Stomach (tissue), 9 donors: ENCODE results near the gene GOLGA7B. TPM values are rescaled to one million over a fixed set of nuclear protein-coding genes. Genes with fewer than 3 reads are reported as not detected.

Source experiments
- DNase-seq, 2 donors: peaks; one replicate each; pipeline versions ENCODE4 v3.0.0 to v3.0.0-alpha.2; 2013 to 2019
- H3K27ac ChIP-seq, 5 donors: fragments of 200-600 bp in 4 of 5; sonication (generic) in 4 of 5; one replicate each; pipeline ENCODE4 v1.5.1; 2013 to 2019; ENCODE audit warnings: mild to moderate bottlenecking in 1 of 5, moderate library complexity in 1 of 5
- H3K27me3 ChIP-seq, 3 donors: fragments of 200-600 bp; sonication (generic); one replicate each; pipeline ENCODE4 v1.5.1; 2017 to 2019; ENCODE audit warnings: mixed run types in 1 of 3
- H3K36me3 ChIP-seq, 4 donors: fragments of 200-600 bp; sonication (generic); 1 replicate in 3 of 4; 2 replicates in 1 of 4; pipeline ENCODE4 v1.5.1; 2016 to 2019
- H3K4me1 ChIP-seq, 4 donors: fragments of 200-600 bp; sonication (generic); one replicate each; pipeline ENCODE4 v1.5.1; 2016 to 2019
- H3K4me3 ChIP-seq, 4 donors: fragments of 200-600 bp; sonication (generic) in 3 of 4; one replicate each; pipeline ENCODE4 v1.5.1; 2016 to 2019; ENCODE audit warnings: mild to moderate bottlenecking in 1 of 4
- H3K9me3 ChIP-seq, 4 donors: fragments of 200-600 bp; sonication (generic); one replicate each; pipeline ENCODE4 v1.5.1; 2016 to 2019
- EP300 ChIP-seq: sonication (generic); formaldehyde crosslinking; IDR thresholded peaks from one replicate; pipeline ENCODE4 v1.6.1; 2017; ENCODE audit warnings: antibody characterized with exemption
- POLR2A ChIP-seq, 4 donors: fragments of 450-650 bp; IDR thresholded peaks; one replicate each; pipeline ENCODE4 v1.6.1; 2016; ENCODE audit warnings: antibody characterized with exemption in 4 of 4, control low read depth in 2 of 4, mild to moderate bottlenecking in 1 of 4, moderate library complexity in 1 of 4
- POLR2AphosphoS5 ChIP-seq, 3 donors: sonication (generic); formaldehyde crosslinking; IDR thresholded peaks; one replicate each; pipeline ENCODE4 v1.6.1; 2016; ENCODE audit warnings: antibody characterized with exemption in 3 of 3
- WGBS, 5 donors: extraction: QIAGEN DNeasy Blood & Tissue Kit in 3 of 5; methylation state at CpG; one replicate each; pipeline versions ENCODE4 v1.1.5 to v1.1.7; 2013 to 2018; 5-methylcytosine and 5-hydroxymethylcytosine counted together
- intact Hi-C: fragments of 100-400 bp; cut with DNase I; formaldehyde crosslinking; loops from one replicate; pipeline ENCODE4 v1.15.1; 2023; ENCODE audit warnings: low total_unique reads
- polyA plus RNA-seq, 3 donors: library from polyadenylated mRNA; stranded (reverse); fragments of 200-250 nt; gene quantifications; one replicate each; pipeline ENCODE4 v1.2.3, GENCODE V29; 2013
- total RNA-seq, 5 donors: library from RNA; depleted of rRNA; stranded (reverse); fragments of >200 nt; gene quantifications; one replicate each; pipeline versions ENCODE4 v1.1.0 to v1.2.3, GENCODE V29; 2014 to 2016
- TF ChIP-seq, protein P1 (sequence below), 7 experiments: fragments of 450-650 bp in 4 of 7; fragments of 200-600 bp in 3 of 7; sonication (generic) in 3 of 7; IDR thresholded peaks; one replicate each; pipeline ENCODE4 v1.5.1; 2016 to 2019; ENCODE audit warnings: antibody characterized with exemption in 7 of 7, control low read depth in 2 of 7, mild to moderate bottlenecking in 1 of 7
- donor health status: healthy with polysubstance abuse.
- donor health status: Bipolar disorder and iron deficiency.
- donor health status: healthy.

GOLGA7B gene
- total and polyA plus RNA-seq, 8 donors, result 0.31 to 2.8 (median 0.83) TPM

GRCh38 chr10:97904018-97904381, 54.4 kb downstream of the GOLGA7B start:
- 53 to 69% (median 59%) methylated on average over 3 to 5 of the region's 5 CpGs for WGBS, 5 donors
- Histone ChIP-seq H3K27me3 (peaks cover 0 to 52% (median 0%) of the 10 kb centered on the region in 3 donors), H3K36me3 (no peaks in the 10 kb centered on the region), H3K4me1 (no peaks in the 10 kb centered on the region), H3K4me3 (no peak overlapping the region), H3K27ac (no peak overlapping the region), H3K9me3 (no peaks in the 10 kb centered on the region)
- intact Hi-C loops, result no loop called here
- no peak for DNase-seq
- TF ChIP-seq POLR2AphosphoS5 (IDR thresholded peaks at IDR 0.05), result no peak

- intact Hi-C loops, result no loop called here
- no peaks in the 10 kb centered on the region for H3K4me1 ChIP-seq
- DNase-seq, result no peak
- no peaks in the 10 kb centered on the region for H3K9me3 ChIP-seq
- no peak overlapping the region for H3K4me3 ChIP-seq
- no peaks in the 10 kb centered on the region for H3K36me3 ChIP-seq
- H3K27ac ChIP-seq, result no peak overlapping the region
- H3K27me3 ChIP-seq, result peaks cover 0 to 47% (median 0%) of the 10 kb centered on the region in 3 donors
- WGBS, 5 donors, result 70 to 87% (median 86%) methylated on average over 9 to 11 of the region's 11 CpGs
- no peak for TF ChIP-seq POLR2AphosphoS5 (IDR thresholded peaks at IDR 0.05)
- no peak for TF ChIP-seq POLR2A (IDR thresholded peaks at IDR 0.05)
- no peak for TF ChIP-seq EP300
- TF ChIP-seq, protein P1, sequence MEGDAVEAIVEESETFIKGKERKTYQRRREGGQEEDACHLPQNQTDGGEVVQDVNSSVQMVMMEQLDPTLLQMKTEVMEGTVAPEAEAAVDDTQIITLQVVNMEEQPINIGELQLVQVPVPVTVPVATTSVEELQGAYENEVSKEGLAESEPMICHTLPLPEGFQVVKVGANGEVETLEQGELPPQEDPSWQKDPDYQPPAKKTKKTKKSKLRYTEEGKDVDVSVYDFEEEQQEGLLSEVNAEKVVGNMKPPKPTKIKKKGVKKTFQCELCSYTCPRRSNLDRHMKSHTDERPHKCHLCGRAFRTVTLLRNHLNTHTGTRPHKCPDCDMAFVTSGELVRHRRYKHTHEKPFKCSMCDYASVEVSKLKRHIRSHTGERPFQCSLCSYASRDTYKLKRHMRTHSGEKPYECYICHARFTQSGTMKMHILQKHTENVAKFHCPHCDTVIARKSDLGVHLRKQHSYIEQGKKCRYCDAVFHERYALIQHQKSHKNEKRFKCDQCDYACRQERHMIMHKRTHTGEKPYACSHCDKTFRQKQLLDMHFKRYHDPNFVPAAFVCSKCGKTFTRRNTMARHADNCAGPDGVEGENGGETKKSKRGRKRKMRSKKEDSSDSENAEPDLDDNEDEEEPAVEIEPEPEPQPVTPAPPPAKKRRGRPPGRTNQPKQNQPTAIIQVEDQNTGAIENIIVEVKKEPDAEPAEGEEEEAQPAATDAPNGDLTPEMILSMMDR (IDR thresholded peaks at IDR 0.05), result no peak
These were observed 54.9 kb downstream of the GOLGA7B start for GRCh38 chr10:97904576-97904975.

DNA sequence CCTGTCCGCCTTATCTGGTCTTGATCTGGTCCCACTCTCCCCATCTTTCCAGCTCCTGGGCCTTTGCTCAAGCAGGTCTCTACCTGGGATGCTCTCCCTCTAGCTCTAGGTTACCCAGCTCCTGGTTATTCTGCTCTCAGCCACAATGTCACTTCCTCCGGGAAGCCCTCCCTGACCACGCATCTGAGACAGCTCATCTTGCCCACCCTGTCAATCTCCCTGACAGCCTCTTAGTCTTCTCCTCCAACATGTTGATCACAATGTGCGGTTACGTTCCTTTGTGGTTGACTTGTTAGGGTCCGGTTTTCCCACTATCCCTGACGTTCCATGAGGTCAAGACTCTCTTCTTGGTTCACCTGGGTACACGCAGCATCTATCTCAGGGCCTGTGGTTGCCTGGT, 55.6 kb downstream of the GOLGA7B start:
- Histone ChIP-seq H3K36me3 (no peaks in the 10 kb centered on the region), H3K9me3 (no peaks in the 10 kb centered on the region), H3K4me1 (no peaks in the 10 kb centered on the region), H3K4me3 (no peak overlapping the region), H3K27me3 (peaks cover 0 to 43% (median 0%) of the 10 kb centered on the region in 3 donors), H3K27ac (no peak overlapping the region)
- intact Hi-C loops, result no loop called here
- WGBS, 5 donors, result 77 to 82% (median 82%) methylated on average over 8 of the region's 8 CpGs
- DNase-seq, result no peak
- TF ChIP-seq EP300, result no peak
- TF ChIP-seq POLR2AphosphoS5 (IDR thresholded peaks at IDR 0.05), result no peak
- TF ChIP-seq, protein P1 (IDR thresholded peaks at IDR 0.05), result no peak
- no peak for TF ChIP-seq POLR2A (IDR thresholded peaks at IDR 0.05)

DNA sequence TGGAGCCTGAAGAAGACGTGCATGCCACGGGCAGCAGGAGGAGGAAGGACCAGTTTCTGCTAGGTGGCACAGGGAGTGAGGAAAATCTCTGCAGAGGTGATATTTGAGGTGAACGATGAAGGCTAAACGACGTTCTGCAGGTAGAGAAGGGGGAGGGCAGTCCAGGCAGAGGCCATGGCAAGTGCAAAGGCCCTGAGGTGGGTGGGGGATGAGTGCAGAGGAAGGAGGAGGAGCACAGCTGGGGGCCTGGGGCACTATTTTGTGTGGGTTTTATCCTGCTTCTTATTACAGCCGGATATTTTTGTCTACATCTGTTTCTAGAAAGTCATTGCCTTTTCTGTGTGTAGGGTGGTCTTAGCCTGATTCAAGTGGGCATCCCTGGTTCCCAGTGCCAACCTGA, 57.6 kb downstream of the GOLGA7B start:
- 69 to 90% (median 83%) methylated on average over 5 to 6 of the region's 6 CpGs for WGBS, 5 donors
- Histone ChIP-seq H3K4me1 (no peaks in the 10 kb centered on the region), H3K4me3 (no peak overlapping the region), H3K27ac (no peak overlapping the region), H3K9me3 (no peaks in the 10 kb centered on the region), H3K27me3 (peaks cover 0 to 58% (median 0%) of the 10 kb centered on the region in 3 donors), H3K36me3 (no peaks in the 10 kb centered on the region)
- no peak for DNase-seq
- intact Hi-C loops, result no loop called here
- TF ChIP-seq POLR2AphosphoS5 (IDR thresholded peaks at IDR 0.05), result no peak
- no peak for TF ChIP-seq POLR2A (IDR thresholded peaks at IDR 0.05)
- TF ChIP-seq, protein P1 (IDR thresholded peaks at IDR 0.05), result no peak
- no peak for TF ChIP-seq EP300

DNA sequence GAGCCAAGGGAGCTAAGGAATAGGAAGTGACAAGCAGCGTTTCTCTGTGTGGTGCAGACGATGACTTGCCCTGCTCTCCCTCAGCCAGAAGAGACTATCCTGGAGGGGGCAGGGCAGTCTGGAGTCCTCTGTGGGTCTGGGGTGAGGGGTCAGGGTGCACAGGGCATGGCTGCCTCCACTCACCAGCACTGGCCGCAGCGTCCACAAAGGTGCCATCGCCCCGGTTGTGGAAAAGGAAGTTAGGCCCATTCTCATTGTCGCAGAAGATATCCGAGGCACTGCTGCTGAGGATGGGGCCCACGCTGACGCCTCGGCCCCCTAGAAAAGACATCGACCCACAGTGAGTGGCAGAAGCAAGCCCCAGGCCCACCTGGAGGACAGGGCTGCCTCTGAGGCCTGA, 58.2 kb downstream of the GOLGA7B start:
- 44 to 87% (median 85%) methylated on average over 2 to 12 of the region's 12 CpGs for WGBS, 5 donors
- Histone ChIP-seq H3K36me3 (no peaks in the 10 kb centered on the region), H3K4me1 (no peaks in the 10 kb centered on the region), H3K4me3 (no peak overlapping the region), H3K27ac (no peak overlapping the region), H3K9me3 (no peaks in the 10 kb centered on the region), H3K27me3 (peaks cover 0 to 61% (median 0%) of the 10 kb centered on the region in 3 donors)
- TF ChIP-seq, protein P1 (IDR thresholded peaks at IDR 0.05), result no peak
- TF ChIP-seq EP300 (no peak), POLR2A (IDR thresholded peaks at IDR 0.05) (no peak), POLR2AphosphoS5 (IDR thresholded peaks at IDR 0.05) (no peak)
- intact Hi-C loops, result no loop called here
- no peak for DNase-seq
